Measurements from ENCODE around the gene BRD7. TPM values are rescaled to one million over a fixed set of nuclear protein-coding genes. Genes with fewer than 3 reads are reported as not detected.

The BRD7 gene
- polyA plus RNA-seq (2013, experiment 1 of 2), result 185 TPM
- polyA plus RNA-seq (2013, experiment 2 of 2), result 195 TPM

- DNase-seq (ENCODE audit: low spot score), result peak; percentile 74
- no CpG with 5 or more reads among the region's 109 CpGs for WGBS, 2 donors (ENCODE audit: extremely low coverage in 2 of 2, insufficient read length in 2 of 2, insufficient replicate concordance in 1 of 2)
- peaks cover 0 to 7% (median 0%) of the 10 kb centered on the region in 3 experiments for H3K27me3 ChIP-seq (ENCODE audit: control insufficient read depth in 3 of 3, insufficient read depth in 3 of 3, low read depth in 1 of 3, low read length in 3 of 3)
These were observed at the start of gene BRD7 for GRCh38 chr16:50368410-50369132. TSS of gene BRD7 (minus strand) at chr16:50368988. CDS start at chr16:50368774, 214 bp downstream.

GRCh38 chr16:50416388-50416787 is 47.6 kb upstream of the BRD7 start:
- Histone ChIP-seq H3K27ac (replicated peaks; ENCODE audit: low read length) (no peak overlapping the region), H3K4me1 (ENCODE audit: control insufficient read depth in 2 of 2, insufficient read depth in 1 of 2, low read depth in 1 of 2, low read length in 2 of 2) (no peaks in the 10 kb centered on the region), H3K9ac (ENCODE audit: low read depth, low read length, poor library complexity) (no peak overlapping the region), H2BK5ac (ENCODE audit: low read length) (no peak overlapping the region), H2AFZ (ENCODE audit: low read length) (no peak overlapping the region), H2AK5ac (ENCODE audit: low read depth, low read length) (no peak overlapping the region), H3K4ac (ENCODE audit: low read length) (no peak overlapping the region), H3K36me3 (replicated peaks in 1 of 2; ENCODE audit: control insufficient read depth in 2 of 2, insufficient read depth in 2 of 2, low read length in 2 of 2) (no peaks in the 10 kb centered on the region), H3K27me3 (ENCODE audit: control insufficient read depth in 3 of 3, insufficient read depth in 3 of 3, low read depth in 1 of 3, low read length in 3 of 3) (no peaks in the 10 kb centered on the region), H2BK12ac (ENCODE audit: low read length) (no peak overlapping the region), H3K9me3 (replicated peaks in 1 of 2; ENCODE audit: control insufficient read depth in 2 of 2, insufficient read depth in 1 of 2, low read depth in 1 of 2, low read length in 2 of 2) (peaks cover 5 to 10% of the 10 kb centered on the region in 2 donors), H3K18ac (ENCODE audit: low read length) (no peak overlapping the region), H2BK120ac (ENCODE audit: low read depth, low read length) (no peak overlapping the region), H4K8ac (ENCODE audit: low read depth, low read length) (no peak overlapping the region), H2BK15ac (ENCODE audit: low read length) (no peak overlapping the region), H4K91ac (ENCODE audit: low read depth, low read length, poor library complexity) (no peak overlapping the region), H3K4me3 (ENCODE audit: low read length in 2 of 2) (no peak overlapping the region), H3K23ac (ENCODE audit: low read depth, low read length, poor library complexity) (no peak overlapping the region), H3K4me2 (ENCODE audit: insufficient read depth, low read length, poor library complexity, severe bottlenecking) (no peak overlapping the region), H3K79me1 (ENCODE audit: low read depth, low read length) (no peaks in the 10 kb centered on the region), H3K14ac (ENCODE audit: low read length) (no peak overlapping the region)
- DNase-seq (ENCODE audit: low spot score), result no peak
- no CpG with 5 or more reads among the region's 3 CpGs for WGBS, 2 donors (ENCODE audit: extremely low coverage in 2 of 2, insufficient read length in 2 of 2, insufficient replicate concordance in 1 of 2)

More at GRCh38 chr16:50368410-50369132, at the start of gene BRD7:
- Histone ChIP-seq H3K14ac (ENCODE audit: low read length) (no peak within 1 kb of the TSS), H3K27ac (replicated peaks; ENCODE audit: low read length) (no peak within 1 kb of the TSS), H3K23ac (ENCODE audit: low read depth, low read length, poor library complexity) (no peak within 1 kb of the TSS), H2AFZ (ENCODE audit: low read length) (peak within 1 kb of the TSS; percentile 81), H2BK15ac (ENCODE audit: low read length) (no peak within 1 kb of the TSS), H3K9ac (ENCODE audit: low read depth, low read length, poor library complexity) (peak within 1 kb of the TSS; percentile 70), H3K4me2 (ENCODE audit: insufficient read depth, low read length, poor library complexity, severe bottlenecking) (peak within 1 kb of the TSS; percentile 66), H3K18ac (ENCODE audit: low read length) (peak within 1 kb of the TSS; percentile 72), H4K91ac (ENCODE audit: low read depth, low read length, poor library complexity) (no peak within 1 kb of the TSS), H3K79me1 (ENCODE audit: low read depth, low read length) (no peaks in the 10 kb centered on the region), H2AK5ac (ENCODE audit: low read depth, low read length) (peak within 1 kb of the TSS; percentile 45), H3K36me3 (replicated peaks in 1 of 2; ENCODE audit: control insufficient read depth in 2 of 2, insufficient read depth in 2 of 2, low read length in 2 of 2) (peaks cover 11 to 40% of the 10 kb centered on the region in 2 donors), H3K4ac (ENCODE audit: low read length) (no peak within 1 kb of the TSS), H4K8ac (ENCODE audit: low read depth, low read length) (no peak within 1 kb of the TSS), H2BK120ac (ENCODE audit: low read depth, low read length) (no peak within 1 kb of the TSS), H3K9me3 (replicated peaks in 1 of 2; ENCODE audit: control insufficient read depth in 2 of 2, insufficient read depth in 1 of 2, low read depth in 1 of 2, low read length in 2 of 2) (peaks cover 0 to 4% of the 10 kb centered on the region in 2 donors), H3K4me1 (ENCODE audit: control insufficient read depth in 2 of 2, insufficient read depth in 1 of 2, low read depth in 1 of 2, low read length in 2 of 2) (peaks cover 6 to 8% of the 10 kb centered on the region in 2 donors), H2BK5ac (ENCODE audit: low read length) (peak within 1 kb of the TSS; percentile 39), H3K4me3 (ENCODE audit: low read length in 2 of 2) (peak within 1 kb of the TSS; percentile 74 to 94), H2BK12ac (ENCODE audit: low read length) (no peak within 1 kb of the TSS)

- Histone ChIP-seq H2AK5ac (ENCODE audit: low read depth, low read length) (no peak overlapping the region), H3K4me3 (ENCODE audit: low read length in 2 of 2) (no peak overlapping the region), H4K8ac (ENCODE audit: low read depth, low read length) (no peak overlapping the region), H2BK12ac (ENCODE audit: low read length) (no peak overlapping the region), H3K79me1 (ENCODE audit: low read depth, low read length) (no peaks in the 10 kb centered on the region), H4K91ac (ENCODE audit: low read depth, low read length, poor library complexity) (no peak overlapping the region), H2BK120ac (ENCODE audit: low read depth, low read length) (no peak overlapping the region), H3K27ac (replicated peaks; ENCODE audit: low read length) (no peak overlapping the region), H2AFZ (ENCODE audit: low read length) (no peak overlapping the region), H3K4ac (ENCODE audit: low read length) (no peak overlapping the region), H3K23ac (ENCODE audit: low read depth, low read length, poor library complexity) (no peak overlapping the region), H3K4me1 (ENCODE audit: control insufficient read depth in 2 of 2, insufficient read depth in 1 of 2, low read depth in 1 of 2, low read length in 2 of 2) (no peaks in the 10 kb centered on the region), H3K36me3 (replicated peaks in 1 of 2; ENCODE audit: control insufficient read depth in 2 of 2, insufficient read depth in 2 of 2, low read length in 2 of 2) (no peaks in the 10 kb centered on the region), H3K4me2 (ENCODE audit: insufficient read depth, low read length, poor library complexity, severe bottlenecking) (no peak overlapping the region), H3K18ac (ENCODE audit: low read length) (no peak overlapping the region), H3K9me3 (replicated peaks in 1 of 2; ENCODE audit: control insufficient read depth in 2 of 2, insufficient read depth in 1 of 2, low read depth in 1 of 2, low read length in 2 of 2) (peaks cover 0 to 12% of the 10 kb centered on the region in 2 donors), H2BK15ac (ENCODE audit: low read length) (no peak overlapping the region), H3K27me3 (ENCODE audit: control insufficient read depth in 3 of 3, insufficient read depth in 3 of 3, low read depth in 1 of 3, low read length in 3 of 3) (no peaks in the 10 kb centered on the region), H3K9ac (ENCODE audit: low read depth, low read length, poor library complexity) (no peak overlapping the region), H2BK5ac (ENCODE audit: low read length) (no peak overlapping the region), H3K14ac (ENCODE audit: low read length) (no peak overlapping the region)
- no peak for DNase-seq (ENCODE audit: low spot score)
These were observed 45.4 kb upstream of the BRD7 start for GRCh38 chr16:50414152-50414551.

GRCh38 chr16:50411034-50411433 is 42.2 kb upstream of the BRD7 start:
- no peak for DNase-seq (ENCODE audit: low spot score)
- H3K4me3 ChIP-seq (ENCODE audit: low read length in 2 of 2), result no peak overlapping the region
- H3K4me1 ChIP-seq (ENCODE audit: control insufficient read depth in 2 of 2, insufficient read depth in 1 of 2, low read depth in 1 of 2, low read length in 2 of 2), result peaks cover 4 to 7% of the 10 kb centered on the region in 2 donors
- no peaks in the 10 kb centered on the region for H3K36me3 ChIP-seq (replicated peaks in 1 of 2; ENCODE audit: control insufficient read depth in 2 of 2, insufficient read depth in 2 of 2, low read length in 2 of 2)
- no peak overlapping the region for H3K27ac ChIP-seq (replicated peaks; ENCODE audit: low read length)
- H3K18ac ChIP-seq (ENCODE audit: low read length), result no peak overlapping the region
- H2BK12ac ChIP-seq (ENCODE audit: low read length), result no peak overlapping the region
- H4K91ac ChIP-seq (ENCODE audit: low read depth, low read length, poor library complexity), result no peak overlapping the region
- H3K23ac ChIP-seq (ENCODE audit: low read depth, low read length, poor library complexity), result no peak overlapping the region
- no peak overlapping the region for H2AK5ac ChIP-seq (ENCODE audit: low read depth, low read length)
- no peaks in the 10 kb centered on the region for H3K79me1 ChIP-seq (ENCODE audit: low read depth, low read length)
- no peak overlapping the region for H2BK120ac ChIP-seq (ENCODE audit: low read depth, low read length)
- no peak overlapping the region for H2BK15ac ChIP-seq (ENCODE audit: low read length)
- H3K9me3 ChIP-seq (replicated peaks in 1 of 2; ENCODE audit: control insufficient read depth in 2 of 2, insufficient read depth in 1 of 2, low read depth in 1 of 2, low read length in 2 of 2), result peaks cover 0 to 5% of the 10 kb centered on the region in 2 donors
- H3K14ac ChIP-seq (ENCODE audit: low read length), result no peak overlapping the region
- H3K4me2 ChIP-seq (ENCODE audit: insufficient read depth, low read length, poor library complexity, severe bottlenecking), result no peak overlapping the region
- no peak overlapping the region for H3K9ac ChIP-seq (ENCODE audit: low read depth, low read length, poor library complexity)
- no peak overlapping the region for H2BK5ac ChIP-seq (ENCODE audit: low read length)
- WGBS, 2 donors (ENCODE audit: extremely low coverage in 2 of 2, insufficient read length in 2 of 2, insufficient replicate concordance in 1 of 2), result no CpG with 5 or more reads among the region's 2 CpGs
- H4K8ac ChIP-seq (ENCODE audit: low read depth, low read length), result no peak overlapping the region
- H3K4ac ChIP-seq (ENCODE audit: low read length), result no peak overlapping the region
- H3K27me3 ChIP-seq (ENCODE audit: control insufficient read depth in 3 of 3, insufficient read depth in 3 of 3, low read depth in 1 of 3, low read length in 3 of 3), result no peaks in the 10 kb centered on the region
- H2AFZ ChIP-seq (ENCODE audit: low read length), result no peak overlapping the region
